GM18868 (cell line): ENCODE measurements around the gene KIAA1671.

Experiments used
- ATAC-seq: cut with Tn5 transposase; IDR thresholded peaks from one replicate; pipeline ENCODE4 v1.9.1; 2021; ENCODE audit warnings: mild to moderate bottlenecking, moderate library complexity; ENCODE audit not compliant: unreplicated experiment

Gene KIAA1671

DNA sequence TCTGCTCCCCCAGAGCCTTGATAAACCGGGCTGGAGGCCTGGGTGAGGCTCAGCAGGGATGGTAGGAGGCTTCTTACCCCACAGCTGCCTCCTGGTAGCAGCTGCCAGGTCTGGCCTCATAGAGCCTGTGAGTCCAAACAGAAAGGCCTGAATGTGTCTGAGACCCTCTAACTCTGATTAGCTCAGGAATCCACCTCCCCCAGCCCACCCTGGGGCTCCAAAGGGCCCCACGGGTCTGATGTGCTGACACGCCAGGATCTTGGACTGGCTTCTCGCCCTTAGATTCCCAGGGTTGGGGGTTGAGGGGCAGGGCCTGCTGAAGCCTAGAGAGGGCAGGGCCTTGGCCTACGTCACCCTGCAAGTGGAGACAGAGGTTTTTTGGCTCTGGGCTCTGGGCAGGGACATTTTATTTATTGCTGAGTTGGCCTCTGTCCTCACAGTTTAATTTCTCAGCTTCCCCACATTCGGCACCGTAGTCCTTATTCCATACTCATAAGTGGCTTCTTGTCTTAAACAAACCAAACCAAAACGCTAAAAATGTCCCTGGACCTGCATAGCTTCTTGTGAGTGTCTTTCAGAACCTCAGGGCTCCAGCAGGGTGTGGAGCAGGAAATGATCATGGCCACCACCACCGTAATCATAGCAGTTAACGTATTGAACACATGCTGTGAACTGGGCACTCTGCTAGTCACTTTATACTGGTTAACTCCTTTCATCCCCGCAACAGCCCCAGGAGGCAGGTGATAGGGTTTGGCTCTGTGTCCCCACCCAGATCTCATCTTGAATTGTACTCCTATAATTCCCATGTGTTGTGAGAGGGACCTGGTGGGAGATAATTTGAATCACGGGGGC is 25.1 kb downstream of the KIAA1671 start:
- no peak for ATAC-seq

DNA sequence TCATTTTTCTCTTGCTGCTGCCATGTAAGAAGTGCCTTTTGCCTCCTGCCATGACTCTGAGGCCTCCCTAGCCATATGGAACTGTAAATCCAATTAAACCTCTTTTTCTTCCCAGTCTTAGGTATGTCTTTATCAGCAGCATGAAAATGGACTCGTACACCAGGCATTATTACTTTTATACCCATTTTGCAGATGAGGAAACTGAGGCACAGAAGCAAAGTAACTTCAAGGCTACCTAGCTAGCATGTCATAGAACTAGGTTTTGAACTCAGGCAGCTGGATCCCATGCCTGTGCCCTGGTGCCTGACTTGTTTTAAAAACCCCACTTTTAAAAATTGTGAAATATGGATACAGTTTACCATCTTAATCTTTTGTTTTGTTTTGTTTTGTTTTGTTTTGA is 25.8 kb downstream of the KIAA1671 start:
- ATAC-seq = no peak

DNA sequence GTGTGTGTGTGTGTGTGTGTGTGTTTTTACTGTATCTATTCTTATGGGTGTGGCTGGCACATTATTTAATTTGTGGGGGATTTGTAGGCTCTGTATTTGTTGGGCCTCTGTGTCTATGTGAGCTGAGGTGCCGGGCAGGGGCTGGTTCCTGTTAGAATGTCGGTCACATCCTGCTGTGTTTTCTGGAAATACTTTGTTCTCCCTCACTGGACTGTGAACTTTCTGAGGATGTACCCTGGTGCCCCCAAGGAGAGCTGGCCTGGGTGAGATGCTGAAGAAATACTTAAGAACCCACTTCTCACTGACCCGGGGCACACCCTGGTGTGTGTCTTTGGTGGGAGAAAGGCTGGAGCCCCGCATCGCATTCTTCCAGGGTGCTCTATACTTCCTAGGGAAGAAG is 28.6 kb downstream of the KIAA1671 start:
- ATAC-seq = no peak

DNA sequence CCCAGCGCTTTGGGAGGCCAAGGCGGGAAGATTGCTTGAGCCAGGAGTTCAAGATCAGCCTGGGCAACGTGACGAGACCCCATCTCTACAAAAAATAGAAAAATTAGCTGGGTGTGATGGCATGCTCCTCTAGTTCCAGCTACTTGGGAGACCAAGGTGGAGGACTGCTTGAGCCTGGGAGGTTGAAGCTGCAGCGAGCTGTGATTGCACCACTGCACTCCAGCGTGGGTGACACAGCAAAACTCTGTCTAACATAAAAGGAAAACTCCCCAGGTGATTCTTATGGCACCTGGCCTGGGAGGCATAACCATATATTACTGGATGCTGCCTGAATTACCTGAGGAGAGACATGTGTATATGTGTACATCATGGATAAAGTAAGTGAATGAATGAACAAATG is 29.1 kb downstream of the KIAA1671 start:
- no peak for ATAC-seq

DNA sequence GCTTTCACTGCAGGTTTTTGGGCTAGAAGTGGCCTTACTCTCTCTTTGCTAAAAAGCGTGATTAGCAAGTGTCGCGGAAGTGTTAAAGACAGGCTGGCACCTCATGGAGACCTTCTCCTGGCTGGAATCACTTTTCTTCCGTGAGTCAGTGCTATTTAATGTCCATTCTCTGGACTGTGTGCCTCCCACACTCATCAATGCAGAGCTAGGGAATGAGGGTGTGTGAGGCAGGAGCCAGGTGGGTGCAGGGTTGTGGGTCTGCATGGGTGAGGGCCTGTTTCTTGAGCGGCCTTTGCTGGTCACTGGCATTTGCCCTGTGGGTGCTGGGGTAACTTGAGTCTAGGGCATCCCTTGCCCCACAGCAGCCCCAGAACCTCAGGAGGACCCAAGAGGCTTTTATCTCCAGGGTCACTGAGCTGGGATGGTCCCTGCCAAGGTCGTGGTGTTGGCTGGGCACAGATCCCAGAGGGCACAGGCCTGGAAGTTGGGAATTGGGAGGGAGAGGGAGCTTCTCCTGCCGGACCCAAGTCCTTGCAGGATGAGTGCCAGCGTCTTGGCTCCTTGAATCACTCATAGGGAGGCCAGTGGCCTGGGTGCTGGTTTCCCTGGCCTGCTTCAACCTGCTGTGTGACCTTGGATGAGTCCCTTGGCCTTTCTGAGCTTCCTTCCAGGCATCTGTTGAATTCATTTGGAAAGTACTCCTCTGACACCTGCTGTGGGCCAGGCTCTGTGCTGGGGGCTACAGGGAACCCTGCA is 30.0 kb downstream of the KIAA1671 start:
- ATAC-seq = no peak

DNA sequence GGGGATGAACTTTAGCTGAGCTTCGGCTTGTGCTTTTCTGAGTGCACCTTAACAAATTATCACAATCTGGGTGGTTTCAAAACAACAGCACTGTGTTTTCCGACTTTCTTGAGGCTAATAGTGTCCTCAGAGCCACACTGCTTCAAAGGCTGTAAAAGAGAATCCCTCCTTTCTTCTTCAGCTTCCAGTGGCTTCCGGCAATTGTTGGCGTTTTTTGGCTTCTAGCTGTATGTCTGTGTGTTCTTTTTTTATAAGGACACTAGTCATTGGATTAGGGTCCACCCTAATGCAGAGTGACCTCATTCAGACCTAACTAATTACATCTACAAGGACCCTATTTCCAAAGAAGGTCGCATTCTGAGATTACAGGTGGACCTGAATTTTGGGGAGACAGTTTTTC is 30.6 kb downstream of the KIAA1671 start:
- ATAC-seq = no peak

DNA sequence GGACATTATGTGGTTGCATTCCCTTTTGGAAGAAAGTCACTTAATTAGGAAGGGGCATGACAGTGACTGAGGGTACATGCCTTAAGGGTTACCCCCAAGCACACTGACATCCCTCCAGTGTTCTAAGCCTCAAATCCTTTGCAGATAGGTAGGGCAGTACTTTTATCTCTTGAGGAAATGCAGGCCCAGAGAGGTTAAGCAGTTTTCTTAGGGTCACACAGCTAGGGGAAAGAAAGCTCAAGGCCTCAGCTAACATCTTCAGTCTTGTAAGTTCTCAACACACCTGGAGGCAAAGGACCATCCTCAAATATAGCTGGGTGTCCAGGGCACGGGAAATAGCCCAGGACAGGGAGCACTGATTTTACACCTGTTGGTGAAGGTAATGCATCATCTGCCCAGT is 31.6 kb downstream of the KIAA1671 start:
- ATAC-seq = no peak

DNA sequence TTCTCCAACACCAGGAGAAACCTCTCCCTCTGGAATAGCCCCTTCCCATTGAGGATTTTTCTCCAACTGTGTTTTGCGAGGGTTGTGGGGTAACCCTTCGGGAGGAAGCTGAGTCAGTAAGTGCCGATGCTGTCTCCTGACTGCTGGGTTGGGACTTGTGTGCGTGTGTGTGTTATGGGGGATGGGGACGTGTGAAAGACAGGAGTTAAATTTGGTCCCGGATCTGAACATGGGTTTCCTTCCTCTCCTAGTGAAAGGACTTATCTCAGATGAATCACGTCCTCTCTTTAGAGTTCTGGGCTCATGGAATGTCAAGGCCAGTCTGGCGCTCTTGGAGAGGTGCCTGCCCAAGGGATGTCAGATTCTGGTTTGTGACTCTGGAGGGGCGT is 33.3 kb downstream of the KIAA1671 start:
- ATAC-seq = no peak

DNA sequence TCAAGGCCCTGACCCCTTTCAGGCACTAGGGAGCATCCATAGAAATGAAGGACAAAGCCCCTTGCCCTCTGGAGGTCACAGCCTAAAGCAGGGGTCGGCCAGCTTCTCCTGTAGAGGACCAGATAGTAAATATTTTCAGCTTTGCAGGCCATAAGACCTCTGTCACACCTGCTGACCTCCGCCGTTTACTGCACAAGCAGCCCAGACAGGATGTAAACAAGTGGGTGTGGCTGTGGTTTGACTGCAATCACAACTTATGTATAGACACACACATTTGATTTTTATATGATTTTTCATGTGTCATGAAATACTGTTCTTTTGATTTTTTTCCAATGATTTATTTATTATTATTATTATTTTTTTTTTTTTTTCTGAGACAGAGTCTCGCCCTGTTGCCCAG is 34.3 kb downstream of the KIAA1671 start:
- ATAC-seq = no peak

DNA sequence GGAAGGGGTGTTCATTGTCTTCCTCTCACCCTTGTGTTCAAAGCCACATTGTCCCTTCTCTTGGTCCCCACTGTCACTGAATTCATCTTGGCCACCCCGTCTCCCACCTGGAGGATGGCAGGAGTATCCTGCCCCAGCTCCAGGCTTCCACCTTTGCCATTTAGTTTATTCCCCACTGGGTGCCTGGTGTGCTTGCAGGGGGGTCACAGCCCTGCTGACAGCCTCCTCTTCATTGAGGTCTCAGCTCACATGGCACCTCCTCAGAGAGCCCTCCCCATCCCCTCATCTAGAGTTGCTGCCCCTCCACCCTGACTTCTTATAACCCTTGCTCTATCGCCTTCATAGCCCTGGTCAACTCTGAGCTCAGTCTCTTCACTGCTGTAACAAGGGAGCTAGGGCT is 36.6 kb downstream of the KIAA1671 start:
- ATAC-seq = no peak

DNA sequence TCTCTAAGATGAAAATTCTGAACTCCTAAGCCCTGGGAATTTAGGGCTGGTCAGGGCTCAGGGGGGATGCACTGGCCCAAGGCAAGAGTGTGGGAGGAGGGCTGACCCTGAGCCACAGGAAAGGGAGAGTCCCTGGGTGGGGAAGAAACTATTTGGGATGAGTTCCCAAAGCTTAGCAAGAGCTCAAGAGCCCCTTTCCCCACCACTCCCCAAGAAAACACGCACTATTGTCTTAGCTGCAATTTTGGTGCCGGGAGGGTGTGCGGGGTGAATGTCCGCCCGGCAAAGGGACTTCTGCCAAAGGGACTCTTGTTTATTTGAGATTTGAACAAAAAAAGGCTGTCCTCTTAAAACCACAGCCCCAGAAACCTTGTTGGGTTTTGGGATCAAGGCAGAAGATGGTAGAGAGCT is 37.0 kb downstream of the KIAA1671 start:
- ATAC-seq = no peak

DNA sequence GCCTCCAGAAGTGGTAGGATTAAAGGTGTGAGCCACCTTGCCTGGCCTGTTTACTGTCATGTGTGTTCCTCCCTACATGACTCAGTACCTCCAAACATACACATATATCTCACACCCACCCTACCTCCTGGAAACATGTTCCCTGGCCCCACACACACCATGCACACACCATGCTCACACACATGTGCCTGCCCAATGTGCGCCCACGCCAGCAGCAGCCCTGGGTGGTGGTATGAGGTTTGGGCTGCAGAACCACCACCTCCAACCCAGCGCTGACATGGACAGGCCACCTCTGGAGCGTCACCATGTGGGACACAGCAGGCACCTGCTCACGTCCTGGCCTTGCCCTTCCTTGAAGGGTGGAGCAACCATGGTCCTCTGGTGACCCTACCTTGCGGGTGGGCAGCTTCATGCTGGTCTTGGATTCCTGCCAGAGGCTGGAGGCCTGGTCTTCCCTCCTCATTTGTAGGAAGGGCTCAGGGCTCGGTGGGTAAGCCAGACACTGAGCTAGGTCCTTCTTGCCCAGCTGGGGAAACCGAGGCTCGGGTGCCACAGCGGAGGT is 37.9 kb downstream of the KIAA1671 start:
- ATAC-seq = no peak

DNA sequence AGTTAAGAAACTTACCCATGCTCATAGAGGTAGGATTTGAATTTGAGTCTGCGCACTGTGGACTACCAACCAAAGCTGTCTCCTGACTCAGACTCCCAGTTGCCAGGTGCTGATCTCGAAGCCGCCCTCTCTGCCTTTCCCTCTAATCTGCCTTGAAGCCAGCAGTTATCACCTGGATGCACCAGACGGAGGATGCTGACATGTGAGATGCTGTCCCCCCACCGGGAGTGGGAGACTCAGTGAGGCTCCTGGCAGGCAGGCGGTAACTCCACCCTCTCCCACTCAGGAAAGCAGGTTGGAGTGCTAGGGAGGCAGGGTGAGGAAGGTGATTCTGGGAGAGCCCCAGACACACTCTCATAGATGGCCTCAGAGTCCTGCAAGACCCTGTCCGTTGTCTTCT is 40.4 kb downstream of the KIAA1671 start:
- ATAC-seq = no peak

DNA sequence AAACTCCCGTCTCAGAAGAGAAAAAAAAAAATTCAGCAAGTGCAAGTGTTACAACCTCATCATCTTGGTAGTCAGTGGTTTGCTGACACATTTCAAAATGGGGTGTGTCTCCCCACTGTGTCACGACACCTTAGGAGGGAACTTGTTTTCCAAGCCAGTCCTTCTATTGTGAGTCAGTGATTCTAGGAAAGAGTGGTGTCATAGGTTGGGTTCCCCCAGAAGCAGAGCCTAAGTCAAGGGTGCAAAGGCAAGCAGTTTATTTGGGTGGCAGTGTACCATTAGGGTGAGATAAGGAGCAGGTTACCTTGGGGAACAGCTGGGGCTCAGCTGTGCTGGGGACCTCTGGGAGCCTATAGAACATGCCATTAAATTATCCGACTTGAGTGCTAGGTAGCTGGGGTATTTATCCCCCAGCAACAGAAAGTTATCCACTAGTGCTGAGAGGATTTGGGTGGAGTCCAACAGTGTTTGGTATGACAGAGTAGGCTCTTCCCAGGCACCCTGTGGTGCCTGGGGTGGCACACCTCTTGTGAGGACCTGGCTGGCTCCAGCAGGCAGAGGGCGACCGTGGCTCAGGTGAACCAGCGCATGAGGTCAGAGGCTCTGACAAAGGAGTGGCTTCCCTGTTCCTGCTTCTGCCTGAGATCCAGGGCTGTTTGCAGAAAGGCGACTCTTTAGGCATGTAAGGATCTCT is 41.7 kb downstream of the KIAA1671 start:
- no peak for ATAC-seq

DNA sequence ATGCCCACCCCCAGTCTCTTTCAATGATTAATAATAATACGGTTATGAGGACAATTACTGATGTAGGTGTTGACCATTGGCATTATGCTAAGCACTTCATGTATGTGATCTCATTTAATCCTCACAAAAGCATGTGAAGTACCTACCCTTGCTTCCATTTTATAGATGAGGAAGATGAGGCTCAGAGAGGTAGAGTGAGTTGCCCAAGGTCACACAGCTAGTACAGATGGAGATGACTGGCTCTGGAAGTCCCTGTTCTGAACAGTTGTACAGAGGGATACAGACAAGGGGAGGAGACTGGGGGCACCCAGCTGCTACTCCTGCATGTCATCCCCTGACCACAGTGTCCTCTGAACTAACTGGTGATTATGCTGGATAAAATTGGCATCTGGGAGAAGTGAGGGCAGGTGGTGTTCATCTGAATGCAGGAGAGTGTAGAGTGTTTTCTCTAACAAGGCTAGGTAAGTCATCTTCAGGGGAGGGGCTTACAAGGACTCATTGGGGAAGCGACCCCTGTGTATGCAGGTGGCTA is 43.2 kb downstream of the KIAA1671 start:
- ATAC-seq = no peak

DNA sequence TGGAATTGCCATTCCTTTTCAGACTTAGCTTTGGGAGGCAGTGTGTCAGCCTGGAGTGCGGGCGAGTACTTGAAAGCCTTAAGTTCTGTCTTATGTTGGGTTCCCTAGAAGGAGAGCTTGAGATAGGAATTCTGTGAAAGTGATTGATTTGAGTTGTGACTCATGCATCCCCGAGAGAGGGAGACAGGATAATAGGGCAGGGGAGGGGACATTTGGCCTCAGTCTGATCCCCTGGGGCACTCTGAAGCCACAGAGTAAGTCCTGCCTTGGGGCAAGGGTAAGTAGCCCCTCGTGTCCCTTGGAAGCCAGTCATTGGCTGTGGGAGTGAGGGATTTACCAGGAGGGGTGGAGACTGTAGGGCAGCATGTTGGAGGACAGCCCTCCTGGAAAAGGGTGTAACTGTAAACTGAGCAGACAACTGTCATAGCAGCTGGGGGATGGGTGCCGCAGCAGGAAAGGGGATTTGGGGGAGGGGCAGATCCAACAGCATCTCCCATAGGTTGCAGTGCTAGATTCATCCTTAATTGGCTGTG is 44.0 kb downstream of the KIAA1671 start:
- no peak for ATAC-seq

DNA sequence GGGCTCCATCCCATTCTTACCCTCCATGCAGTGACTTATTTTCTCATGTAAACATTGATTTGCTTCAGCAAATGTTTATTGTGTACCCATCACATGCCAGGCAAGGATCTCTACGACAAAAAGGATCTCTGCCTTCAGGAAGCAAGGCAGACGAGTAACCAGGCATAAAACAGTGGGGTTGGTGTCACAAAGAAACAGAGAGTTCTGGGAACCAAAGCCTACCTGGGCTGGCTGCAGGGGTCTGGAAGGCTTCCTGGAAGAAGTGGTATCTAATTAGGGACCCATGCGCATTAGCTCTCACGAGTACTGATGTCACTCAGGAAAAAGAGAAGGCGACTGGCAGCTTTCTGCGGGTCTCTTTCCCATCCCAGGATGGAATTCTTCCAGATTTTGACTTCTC is 44.5 kb downstream of the KIAA1671 start:
- ATAC-seq = no peak

DNA sequence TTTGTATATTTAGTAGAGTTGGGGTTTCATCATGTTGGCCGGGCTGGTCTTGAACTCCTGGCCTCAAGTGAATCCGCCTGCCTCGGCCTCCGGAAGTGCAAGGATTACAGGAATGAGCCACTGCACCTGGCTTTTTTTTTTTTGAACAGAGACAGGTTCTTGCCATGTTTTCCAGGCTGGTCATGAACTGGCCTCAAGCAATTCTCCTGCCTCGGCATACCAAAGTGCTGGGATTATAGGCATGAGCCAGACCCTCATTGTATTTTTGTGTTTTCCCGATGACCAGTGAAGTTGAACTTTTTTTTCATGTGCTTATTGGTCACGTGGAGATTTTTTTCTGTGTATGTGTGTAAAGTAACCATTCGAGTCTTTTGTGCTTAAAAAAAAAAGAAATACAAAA is 48.2 kb downstream of the KIAA1671 start:
- ATAC-seq = no peak

DNA sequence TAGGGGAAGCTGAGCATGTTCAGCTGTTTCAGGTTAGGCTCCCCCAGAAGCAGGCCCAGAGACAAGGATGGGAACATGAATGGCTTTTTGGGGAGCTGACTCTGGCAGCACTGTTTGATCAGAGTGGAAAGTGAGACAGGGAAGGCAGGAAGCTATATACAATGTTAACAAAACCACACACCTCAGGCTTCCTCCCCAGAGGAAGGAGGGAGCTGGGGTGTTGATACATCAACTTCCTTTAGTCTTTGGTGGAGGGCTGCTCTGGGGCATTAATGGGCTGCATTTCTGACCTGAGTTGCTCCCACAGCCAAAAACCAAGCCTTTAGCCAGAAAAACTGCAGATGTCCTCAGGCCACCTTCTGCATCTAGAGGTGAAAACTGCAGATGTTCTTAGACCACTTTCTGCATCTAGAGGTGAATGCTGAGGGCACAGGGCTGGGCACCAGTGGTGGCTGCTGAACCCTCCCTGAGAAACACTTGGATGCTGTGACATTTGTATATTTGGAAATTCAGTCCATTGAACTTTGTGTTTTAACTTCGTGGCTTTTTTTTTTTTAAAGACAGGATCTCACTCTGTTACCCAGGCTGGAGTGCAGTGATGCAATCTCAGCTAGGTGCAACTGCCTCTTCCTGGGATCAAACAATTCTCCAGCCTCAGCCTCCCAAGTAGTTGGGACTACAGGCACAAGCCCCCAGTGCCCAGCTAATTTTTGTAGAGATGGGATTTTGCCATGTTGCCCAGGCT is 49.9 kb downstream of the KIAA1671 start:
- ATAC-seq = no peak

DNA sequence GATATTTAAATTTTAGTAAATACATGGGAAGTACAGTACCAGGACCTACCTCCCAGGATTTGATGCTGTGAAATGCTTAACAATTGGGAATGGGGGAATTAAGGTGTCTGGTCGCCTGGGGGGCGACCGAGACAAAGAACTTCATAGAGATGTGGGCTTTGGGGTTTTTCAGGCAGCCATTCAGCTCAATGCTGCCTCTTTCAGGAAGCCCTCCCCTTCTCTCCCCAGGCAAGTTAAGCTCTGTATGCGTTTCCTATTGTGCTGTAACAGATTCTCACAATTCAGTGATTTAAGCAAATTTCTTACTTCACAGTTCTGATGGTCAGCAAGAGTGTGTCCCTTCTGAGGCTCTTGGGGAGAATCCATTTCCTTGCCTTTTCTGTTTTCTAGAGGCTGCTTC is 53.8 kb downstream of the KIAA1671 start:
- ATAC-seq = no peak
